GM18873 (cell line): ENCODE data around the gene SAFB.

Source experiments
- ATAC-seq: cut with Tn5 transposase; IDR thresholded peaks from one replicate; pipeline ENCODE4 v1.9.1; 2021; ENCODE audit warnings: mild to moderate bottlenecking, moderate library complexity, moderate number of reproducible peaks; ENCODE audit not compliant: unreplicated experiment, low FRiP score

The SAFB gene

DNA sequence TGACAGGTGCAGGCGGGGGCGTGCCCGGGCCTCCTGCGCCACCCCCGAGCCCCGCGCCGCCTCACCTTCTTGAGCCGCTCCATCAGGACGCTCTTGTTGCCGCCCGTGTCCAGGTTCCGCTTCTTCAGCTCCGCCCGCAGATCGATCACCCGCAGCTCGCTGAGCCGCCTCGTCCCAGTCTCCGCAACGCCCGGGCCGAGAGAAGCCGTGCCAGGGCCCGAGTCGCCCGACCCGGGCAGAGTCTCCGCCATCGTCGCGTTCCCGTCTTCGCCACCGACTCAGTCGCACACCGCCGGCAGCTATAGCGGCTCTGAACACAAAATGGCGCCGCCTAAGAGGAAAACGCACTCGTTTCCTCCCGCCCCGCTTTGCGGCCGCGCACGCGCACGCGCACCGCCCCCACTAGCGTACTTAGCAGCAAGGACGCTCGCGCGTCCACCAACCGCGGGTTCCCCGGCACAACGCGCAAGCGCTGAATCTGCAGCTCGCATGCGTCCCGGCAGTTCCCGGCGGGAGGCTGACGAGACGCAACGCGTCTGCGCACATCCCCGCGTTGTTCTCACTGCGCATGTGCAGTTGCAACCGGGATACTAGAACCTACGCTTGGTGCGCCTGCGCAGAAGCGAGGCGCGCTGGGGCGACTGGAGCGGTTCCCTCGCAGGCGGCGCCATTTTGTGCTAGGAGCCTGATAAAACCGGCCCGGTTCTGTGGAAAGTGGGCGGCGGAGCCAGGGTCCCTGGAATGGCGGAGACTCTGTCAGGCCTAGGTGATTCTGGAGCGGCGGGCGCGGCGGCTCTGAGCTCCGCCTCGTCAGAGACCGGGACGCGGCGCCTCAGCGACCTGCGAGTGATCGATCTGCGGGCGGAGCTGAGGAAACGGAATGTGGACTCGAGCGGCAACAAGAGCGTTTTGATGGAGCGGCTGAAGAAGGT lies at the start of gene SAFB, which contains the start of gene SAFB2:
Gene SAFB, plus strand, starts transcription at position 619 of the 932 bp plus-strand sequence. Its CDS starts 123 bp downstream, at position 742.
Gene SAFB2, minus strand, starts transcription at position 312 of the 932 bp plus-strand sequence. Its CDS starts 61 bp downstream, at position 251.
- ATAC-seq, result peak; percentile 85

DNA sequence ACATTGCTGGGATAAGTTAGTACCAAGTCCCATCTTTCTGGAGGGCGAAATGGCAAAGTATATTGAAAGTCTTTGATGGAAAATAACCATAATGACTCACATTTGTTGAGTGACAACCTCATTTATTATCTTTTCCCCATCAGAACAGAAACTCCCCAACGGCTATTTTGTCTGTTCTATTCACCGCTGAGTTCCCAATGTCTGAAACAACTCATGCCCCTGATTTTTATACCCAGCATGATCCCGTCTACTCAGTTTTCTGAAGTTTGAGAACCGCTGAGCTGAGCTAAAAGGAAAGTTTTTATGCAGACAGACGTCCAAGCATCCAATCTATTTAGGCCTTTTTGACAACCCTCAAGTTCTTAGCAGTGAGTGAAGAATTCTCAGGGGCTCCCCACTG lies 47.3 kb upstream of the SAFB start:
- no peak for ATAC-seq

DNA sequence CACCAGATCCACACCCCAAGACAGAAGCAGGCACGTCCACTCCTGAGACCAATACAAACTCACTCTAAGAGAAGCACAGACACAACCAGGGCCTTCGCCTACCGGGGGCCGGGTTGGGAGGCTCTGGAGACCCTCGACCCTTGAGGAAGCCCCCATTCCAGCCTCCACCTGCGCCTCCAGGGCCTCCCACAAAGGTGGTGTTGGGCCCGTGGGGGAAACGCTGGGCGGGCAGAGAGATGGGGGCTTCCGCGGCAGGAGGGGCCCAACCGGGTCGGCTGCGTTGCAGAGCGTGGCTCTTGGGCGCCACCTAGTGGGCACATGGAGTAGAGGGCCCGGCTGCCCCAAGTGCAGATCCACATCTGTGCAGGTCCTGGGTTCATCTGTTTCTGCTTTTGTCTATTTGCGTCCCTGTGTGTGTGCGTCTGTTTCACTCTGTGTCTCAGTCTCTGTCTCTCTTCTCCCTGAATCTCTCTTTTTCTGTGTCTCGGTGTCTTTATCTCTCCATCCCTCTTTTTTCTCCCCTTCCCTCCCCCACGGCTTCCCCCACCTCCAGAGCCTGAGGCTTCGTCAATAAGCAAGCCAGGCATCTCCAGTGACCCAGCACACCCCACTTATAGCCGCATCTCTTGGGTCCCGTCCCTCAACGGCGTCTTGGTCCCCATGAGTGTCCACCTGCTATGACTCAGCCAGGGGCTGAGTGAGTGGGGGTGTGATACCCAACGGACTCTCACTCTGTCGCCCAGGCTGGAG lies 44.6 kb upstream of the SAFB start:
- no peak for ATAC-seq

DNA sequence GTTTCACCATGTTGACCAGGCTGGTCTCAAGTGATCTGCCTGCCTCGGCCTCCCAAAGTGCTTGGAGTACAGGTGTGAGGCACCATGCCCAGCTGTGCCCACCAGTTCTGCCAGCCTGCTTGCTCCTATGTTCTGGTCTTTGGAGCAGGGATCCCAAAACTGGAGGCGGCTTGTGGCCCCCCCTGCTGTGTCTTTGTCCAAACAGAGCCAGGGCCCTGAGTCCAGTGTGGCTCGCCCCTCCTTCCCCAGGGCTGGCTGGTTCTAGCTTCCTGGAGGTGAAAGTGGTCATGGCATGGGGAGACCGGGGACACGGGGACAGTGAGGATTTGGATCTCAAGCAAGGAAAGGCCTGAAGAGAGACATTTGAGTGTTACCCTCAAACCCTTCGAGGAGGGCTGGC lies 43.6 kb upstream of the SAFB start:
- ATAC-seq, result no peak

DNA sequence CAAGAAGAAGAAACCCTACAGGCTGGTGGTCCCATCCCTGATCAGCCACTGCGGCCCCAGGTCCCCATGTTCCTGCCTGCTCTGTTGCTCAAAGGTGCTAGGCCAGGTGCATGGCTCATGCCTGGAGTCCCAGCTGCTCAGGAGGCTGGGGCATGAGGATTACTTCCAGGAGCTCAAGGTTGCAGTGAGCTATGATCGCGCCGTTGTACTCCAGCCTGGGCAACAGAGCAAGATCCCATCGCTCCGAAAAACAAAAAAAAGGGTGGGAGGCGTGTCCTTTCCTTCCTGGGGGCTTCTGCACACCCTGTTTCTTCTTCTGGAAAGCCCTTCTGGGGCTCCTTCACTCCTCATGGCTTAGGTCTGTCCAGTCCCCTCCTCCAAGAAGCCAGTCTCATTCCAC lies 43.2 kb upstream of the SAFB start:
- ATAC-seq, result no peak

DNA sequence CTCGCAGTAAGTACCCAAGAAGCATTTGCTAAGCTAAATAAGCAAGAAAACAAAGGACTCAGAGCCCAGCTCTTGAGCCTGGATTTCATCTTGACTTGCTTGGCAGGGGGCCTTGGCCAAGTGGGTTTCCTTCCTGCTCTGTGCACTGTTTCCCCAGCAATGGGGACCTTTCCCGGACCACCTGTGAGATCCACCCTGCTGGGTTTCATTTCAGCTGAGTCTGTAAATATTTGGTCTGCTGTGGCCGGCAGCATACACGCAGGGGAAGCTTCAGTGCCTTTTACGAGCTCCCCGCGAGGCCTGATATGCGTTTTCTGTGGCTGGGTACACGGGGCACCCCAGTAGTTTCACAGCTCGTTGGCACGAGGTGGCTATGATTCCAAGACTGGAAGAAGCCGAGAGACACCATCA lies 42.7 kb upstream of the SAFB start:
- ATAC-seq, result no peak

DNA sequence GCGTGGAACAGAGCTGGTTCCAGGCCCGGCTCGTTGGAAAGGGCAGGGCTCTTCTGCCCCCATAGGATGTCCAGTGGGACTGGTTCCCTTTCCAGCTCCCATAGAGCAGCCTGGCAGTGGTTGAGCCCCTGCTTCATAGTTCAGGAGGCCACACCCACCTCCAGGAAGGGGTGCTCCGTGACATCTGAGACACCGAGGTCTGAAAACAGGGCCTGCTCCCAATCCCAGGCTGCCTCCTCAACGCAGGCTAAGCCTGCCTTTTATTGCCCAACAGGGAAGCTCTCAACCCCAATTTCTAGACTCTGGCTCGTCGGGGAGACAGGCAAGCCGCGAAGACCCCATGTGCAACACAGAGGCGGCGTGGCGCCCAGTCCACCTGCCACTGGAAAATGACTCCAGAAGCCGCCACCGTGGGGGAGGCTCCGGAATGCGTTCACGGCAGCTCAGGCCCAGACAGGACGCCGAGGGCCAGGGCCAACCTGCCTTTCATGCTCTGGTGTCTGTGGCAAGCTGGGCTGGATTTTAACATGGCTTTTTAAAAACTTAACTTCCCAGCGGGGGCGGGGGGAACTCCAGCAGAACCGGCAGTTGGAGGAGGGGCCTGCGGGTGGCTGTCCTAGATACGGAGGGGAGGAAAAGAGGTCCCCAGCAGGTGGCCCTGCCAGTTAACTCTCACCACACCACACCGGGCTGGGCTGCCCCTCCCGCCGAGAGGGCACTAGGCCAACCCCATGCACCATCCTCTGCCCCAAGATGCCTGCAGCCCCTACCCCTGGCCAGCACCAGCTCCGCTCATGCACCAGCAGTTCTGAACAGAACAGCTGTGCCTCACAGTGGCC lies 37.2 kb upstream of the SAFB start:
- ATAC-seq, result no peak

DNA sequence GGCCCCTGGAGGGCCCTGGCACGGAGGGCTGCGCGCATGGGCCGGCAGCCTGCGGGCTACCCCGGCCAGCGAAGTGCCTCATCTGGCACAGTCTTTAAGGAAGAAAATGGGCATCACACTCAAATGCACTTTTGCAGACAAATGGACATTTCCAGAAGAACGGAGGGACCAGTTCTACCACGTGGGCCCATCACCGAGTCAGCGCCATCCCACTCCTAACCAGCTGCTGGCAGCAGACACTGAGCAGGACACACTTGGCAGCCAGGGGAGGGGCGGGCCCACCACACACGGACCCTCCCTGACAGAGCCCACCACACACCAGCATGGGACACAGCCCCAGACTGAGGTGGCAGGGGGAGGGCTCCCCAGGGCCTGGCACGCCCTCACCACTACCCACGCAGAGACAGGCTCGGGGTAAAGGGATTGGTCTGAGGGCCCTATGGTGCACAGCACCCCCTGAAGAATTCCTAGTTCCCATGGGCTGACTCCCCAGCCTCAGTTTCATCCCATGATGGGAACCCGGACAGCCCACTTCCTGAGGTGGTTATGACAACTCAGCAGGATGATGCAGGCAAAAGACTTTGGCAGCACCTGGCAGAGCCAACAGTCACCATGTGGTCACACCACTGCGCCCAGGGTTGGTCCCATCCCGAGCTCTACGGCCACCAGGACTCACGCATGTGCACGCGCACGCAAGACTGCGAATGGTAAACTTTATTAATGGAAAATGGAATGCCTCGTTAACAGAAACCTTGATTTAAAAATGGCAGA lies 36.4 kb upstream of the SAFB start:
- ATAC-seq, result no peak

DNA sequence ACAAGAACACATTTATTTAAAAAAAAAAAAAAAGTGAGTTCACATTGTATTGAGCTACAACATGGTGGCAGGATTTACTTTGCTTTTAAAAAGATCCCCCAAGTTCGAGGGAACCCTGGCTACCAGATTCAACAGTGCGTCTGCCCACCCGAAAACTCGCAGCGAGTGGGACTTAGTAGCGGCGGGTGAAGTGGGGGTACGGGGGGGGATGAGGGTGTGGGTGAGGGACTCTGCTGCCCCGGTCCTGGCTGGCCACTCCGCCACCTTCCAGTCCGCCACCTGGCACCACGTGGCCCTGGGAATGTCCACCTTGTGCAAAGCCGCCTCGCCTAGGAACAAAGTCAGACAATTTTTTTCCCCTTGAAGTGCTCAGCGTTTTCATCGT lies 35.8 kb upstream of the SAFB start:
- no peak for ATAC-seq

DNA sequence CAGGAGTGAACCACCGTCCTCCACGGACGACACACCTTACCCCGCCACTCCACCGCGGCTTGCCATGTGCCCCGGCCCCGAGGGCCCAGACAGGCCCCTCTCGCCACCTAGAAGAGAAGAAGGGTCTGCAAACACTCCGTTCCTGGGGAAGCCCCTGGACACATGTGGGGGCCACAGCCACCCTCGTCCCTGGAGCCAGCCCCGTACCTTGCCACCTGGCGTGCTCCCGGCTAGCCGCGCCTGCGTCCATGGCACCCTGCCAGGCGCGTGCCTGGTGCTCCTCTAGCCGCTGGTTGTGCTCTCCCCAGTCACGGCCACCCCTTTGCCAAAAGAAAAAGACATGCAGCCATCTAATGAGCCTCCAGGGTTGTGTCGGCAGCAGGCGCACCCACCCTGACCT lies 35.2 kb upstream of the SAFB start:
- ATAC-seq, result no peak

DNA sequence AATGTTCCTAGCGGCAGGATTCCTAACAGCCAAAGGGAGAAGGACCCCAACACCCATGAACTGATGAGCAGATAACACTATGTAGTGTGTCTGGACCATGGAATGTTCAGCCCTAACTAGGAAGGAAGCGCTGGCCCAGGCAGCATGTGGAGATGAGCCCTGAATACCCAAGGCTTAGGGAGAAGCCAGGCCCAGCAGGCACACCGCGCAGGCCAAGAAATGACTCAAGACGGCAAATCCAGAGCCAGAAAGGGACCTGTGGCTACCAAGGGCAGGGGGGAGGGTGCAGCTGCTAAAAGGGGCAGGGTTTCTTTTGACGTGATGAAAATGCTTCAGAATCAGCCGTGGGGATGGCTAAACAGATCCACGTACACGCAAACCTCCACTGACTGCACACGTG lies 34.4 kb upstream of the SAFB start:
- ATAC-seq, result no peak

DNA sequence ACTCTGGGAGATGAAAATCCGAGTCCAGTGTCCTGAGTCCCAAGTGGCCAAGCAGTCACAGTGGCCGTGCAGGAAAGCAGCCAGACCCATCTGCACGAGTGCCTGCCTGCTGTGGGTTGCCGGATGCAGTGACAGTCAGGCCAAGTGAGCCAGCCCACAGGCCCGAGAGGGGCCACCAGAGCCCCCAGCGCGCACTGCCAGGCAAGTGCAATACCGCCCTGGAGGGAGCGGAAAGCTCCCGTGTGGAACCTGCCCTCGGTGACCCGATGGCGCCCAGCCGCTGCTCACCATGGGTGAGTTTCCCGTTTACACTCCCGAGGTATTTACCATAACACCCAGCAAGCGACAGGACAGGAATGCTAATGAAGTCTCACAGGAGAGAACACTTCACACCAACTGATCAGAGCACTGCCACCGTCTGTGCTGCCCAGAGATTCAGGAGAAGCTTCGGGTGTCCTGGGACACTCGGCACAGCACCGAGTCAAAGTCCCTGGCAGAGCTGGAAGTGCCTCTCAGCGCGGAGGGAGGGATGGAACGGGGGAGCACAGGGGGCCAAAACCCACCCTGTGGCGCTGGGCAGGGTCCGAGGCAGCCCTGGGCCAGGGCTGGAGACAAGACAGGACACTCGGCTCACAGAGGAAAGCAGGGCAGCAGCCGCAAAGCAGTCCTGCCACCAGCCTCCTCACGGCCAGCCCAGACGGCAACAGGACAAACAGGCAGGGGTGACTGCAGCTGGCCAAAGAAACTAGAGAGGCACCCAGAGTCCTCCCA lies 33.8 kb upstream of the SAFB start:
- no peak for ATAC-seq

DNA sequence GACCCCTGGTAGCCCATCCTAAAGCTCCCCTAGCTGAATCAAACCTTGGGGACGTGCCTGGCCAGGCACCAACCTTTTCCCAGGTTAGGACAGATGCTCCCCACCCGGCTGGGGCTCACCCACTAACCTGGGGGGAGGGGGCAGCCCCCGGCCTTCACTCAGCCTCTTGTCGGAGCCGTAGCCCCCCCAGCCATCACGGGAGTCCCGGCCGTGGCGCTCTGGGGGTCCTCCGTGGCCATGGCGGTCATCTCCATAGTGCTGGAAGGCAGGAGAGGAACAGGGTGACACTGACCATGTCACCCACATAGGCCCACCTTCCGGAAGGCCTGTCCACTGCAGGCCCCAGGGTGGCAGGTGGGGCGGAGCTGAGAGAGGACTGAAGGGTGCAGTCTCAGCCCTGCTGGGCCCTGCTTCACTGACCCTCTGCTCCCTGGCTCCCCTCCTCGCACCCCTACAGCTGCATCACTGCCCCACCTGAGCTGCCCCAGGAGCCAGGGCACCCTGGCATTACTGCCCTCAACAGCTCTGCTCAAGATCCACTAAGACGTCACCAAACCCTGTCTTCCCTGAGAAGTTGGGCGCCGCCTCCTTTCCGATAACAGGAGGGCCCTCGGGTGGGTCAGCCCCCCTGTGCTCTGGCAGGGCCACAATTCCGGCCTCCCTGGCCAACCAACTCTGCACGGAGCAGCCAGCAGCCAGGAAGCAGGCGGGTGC lies 32.6 kb upstream of the SAFB start:
- ATAC-seq, result no peak

DNA sequence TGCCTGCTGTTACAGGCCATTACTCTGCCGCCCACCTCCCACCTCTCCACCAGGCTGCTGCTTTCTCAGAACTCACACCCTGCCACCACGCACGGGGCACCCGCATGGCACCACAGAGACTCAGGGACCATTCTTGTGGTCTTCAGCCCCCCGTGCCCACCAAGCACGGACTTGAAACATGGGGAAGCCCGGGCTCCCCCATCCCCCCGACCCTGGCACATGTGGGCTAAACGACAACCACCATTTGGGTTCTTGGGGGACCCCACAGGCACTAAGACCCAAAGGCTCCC lies 32.1 kb upstream of the SAFB start:
- ATAC-seq, result no peak

DNA sequence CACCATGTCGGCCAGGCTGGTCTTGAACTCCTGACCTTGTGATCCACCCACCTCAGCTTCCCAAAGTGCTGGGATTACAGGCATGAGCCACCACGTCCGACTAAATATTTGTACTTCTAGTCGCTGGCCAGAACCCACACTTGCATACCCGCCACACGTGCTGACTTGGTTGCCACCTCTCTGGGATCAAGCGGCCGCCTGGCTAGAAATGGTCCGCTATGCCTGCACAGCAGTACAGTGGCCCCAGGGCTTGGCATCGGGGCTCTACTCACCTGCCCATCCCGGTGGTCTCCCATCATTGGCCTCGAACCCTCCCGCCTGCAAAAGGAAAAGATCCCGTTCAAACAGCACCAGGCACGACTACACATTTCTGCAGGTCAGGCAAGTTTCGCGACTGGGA lies 31.4 kb upstream of the SAFB start:
- ATAC-seq, result no peak

DNA sequence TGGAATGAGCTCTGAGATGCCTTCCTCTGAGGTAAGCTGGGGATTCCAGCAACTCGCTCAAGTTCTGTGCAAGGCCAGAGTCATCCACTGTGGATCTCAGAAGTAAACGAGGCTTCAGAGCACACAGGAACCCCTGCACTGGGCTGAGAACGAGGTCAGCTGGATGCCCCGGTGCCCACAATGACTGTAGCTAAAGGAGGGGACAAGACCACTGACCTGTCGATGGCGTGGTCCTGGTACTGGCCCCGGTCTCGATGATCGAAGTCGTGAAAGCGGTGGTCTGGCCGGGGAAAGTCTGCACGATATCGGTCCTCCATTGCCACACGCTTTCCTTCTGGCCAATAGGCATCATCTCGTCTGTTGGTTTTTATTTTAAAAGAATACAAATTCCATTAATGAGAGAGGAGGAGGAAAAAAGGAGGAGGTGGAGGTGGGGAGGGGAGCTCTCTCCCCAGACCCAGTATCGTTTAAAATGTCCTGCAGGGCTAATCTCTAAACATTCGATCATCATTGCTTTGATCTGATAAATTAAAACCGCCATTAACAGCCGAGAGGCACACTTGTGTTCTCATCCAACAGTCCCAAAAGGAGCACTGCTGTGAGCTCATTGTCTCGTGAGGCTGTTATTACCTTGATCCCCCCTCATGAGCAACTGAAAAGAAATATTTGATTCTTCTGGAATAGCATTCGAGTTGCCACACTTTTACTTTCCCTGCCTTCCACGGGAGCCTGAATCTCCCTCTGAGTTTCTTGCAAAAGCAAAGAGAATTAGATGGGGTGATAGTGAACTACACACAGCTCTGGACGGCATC lies 30.1 kb upstream of the SAFB start:
- no peak for ATAC-seq

DNA sequence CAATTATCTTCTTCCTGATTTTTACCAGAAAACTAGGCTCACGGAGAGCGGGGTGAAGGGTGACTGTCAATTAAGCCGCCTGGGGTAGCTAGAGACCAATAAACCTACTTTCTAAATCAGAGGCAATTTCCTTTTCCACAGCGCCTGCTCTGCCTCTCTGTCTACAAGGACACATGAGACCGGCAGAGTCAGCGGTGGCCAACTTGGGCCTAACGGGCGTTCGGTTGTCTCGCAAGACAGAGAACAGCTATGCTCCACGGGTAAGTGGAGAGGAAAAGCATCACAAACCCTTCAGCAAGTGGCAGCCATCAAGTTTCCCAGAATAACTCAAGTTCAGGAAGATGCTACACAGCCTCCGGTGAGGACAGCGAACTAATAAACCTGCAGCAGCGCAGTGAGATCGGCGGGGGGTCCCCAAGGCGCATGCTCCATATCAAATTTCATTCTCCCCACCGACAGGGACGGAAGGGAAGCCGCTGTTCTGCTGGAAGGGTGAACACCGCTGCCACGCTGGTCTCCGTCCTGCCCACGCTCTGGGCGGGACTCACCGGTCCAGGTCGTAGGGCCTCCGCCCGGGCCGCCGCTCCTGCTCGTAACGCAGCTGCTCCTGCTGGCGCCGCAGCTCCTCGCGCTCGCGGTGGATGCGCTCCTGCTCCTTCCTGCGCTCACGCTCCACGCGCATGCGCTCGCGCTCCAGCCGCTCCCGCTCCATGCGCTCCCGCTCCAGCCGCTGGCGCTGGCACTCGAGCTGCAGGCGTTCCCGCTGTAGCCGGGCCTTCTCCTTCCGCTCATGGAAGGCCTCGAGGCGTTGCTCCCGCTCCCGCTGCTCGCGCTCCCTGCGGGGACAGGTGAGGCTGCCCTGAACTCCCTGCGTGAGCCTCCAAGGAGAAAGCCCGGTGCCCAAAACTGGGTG lies 29.3 kb upstream of the SAFB start:
- ATAC-seq, result no peak
